ENCODE measurements around the gene OR10G4. TPM values are rescaled to one million over a fixed set of nuclear protein-coding genes. Genes with fewer than 3 reads are reported as not detected.
"Not testable (repeated sequence)": the region's sequence is repeated elsewhere in the genome, so short reads cannot be mapped to it uniquely, and the experiment has no call there.

Gene OR10G4, protein sequence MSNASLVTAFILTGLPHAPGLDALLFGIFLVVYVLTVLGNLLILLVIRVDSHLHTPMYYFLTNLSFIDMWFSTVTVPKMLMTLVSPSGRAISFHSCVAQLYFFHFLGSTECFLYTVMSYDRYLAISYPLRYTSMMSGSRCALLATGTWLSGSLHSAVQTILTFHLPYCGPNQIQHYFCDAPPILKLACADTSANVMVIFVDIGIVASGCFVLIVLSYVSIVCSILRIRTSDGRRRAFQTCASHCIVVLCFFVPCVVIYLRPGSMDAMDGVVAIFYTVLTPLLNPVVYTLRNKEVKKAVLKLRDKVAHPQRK
- total RNA-seq (2014; rRNA removed; shearing (Covaris generic)) = not detected in 2 replicates

DNA sequence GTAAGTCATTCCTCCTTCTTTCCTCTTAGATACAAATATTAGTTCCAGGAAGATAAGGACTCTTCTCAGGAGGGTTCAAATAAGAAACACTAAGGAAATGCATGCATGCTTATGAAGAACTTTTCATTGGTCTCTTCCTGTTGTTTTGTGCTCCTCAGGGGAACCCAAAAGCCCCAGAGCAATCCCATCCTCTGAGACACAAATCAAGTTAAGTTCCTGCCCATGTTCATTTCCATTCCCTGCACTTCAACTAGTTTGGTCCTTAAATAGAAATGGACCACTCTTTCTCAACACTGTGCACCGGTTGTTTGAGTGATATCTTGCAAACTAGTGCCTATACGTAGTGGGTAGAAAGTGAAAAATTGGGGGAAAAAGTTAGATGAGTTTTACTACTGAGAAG is at the start of gene OR10G4:
OR10G4 (plus strand) TSS at position 301 of the 400 bp plus-strand sequence. CDS start 2,578 bp downstream, outside the sequence.
- Histone ChIP-seq H3K36me3 (replicated peaks; ENCODE audit: control insufficient read depth, insufficient read depth, low read length) (no peaks in the 10 kb centered on the region), H3K4me3 (ENCODE audit: insufficient read depth, low read depth, low read length) (no peak within 1 kb of the TSS), H3K27me3 (ENCODE audit: control insufficient read depth, insufficient read depth, low read length) (no peaks in the 10 kb centered on the region)
- DNase-seq = no peak

DNA sequence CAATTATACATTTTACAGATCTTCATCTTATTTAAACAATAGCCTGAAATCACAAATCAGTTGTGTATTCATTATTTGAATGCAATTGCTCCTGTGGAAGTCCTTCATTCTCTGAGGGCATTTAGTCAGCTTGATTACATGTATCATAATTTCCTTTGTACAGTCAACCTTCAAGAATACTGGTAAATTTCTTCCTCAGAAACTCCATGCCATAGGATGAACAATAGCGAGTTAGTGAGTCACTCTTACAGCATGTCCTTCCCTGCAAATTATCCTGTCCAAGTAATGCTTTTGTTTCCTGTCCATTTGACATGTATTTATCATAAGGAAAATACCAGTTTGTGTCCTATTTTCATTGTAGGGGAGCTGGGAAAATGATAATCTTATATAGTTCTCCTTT is 39.0 kb upstream of the OR10G4 start:
- Histone ChIP-seq H3K36me3 (replicated peaks; ENCODE audit: control insufficient read depth, insufficient read depth, low read length) (no peaks in the 10 kb centered on the region), H3K27me3 (ENCODE audit: control insufficient read depth, insufficient read depth, low read length) (no peaks in the 10 kb centered on the region), H3K4me3 (ENCODE audit: insufficient read depth, low read depth, low read length) (no peak overlapping the region)
- DNase-seq = no peak

DNA sequence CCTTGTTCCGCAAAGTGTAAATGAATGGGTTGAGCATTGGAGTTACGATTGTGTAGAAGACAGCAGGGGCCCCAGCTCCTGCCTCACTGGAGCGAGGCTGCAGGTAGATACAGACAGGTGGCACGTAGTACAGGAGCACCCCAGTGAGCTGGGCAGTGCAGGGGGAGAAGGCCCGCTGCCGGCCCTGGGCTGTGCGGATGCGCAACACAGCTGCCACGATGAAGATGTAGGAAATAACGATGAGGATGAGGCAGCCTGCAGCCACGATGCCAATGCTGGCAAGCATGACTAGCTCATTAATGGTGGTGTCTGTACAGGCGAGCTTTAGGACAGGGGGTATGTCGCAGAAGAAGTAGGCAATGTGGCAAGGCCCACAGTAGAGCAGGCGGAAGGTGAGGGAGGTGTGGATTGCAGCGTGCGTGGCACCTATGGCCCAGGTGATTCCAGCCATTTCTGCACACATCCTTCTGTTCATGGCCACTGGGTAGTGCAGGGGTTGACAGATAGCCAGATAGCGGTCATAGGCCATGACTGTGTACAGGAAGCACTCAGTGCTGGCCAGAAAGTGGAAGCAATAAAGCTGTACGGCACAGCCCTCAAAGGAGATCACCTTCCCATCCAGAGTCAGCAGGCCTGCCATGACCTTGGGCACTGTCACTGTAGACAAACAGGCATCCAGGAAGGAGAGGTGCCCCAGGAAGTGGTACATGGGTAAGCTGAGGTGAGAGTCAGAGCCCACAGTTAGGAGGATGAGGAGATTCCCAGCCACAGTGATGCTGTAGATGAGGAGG is 35.8 kb upstream of the OR10G4 start:
- Histone ChIP-seq H3K27me3 (ENCODE audit: control insufficient read depth, insufficient read depth, low read length) (no peaks in the 10 kb centered on the region), H3K4me3 (ENCODE audit: insufficient read depth, low read depth, low read length) (no peak overlapping the region), H3K36me3 (replicated peaks; ENCODE audit: control insufficient read depth, insufficient read depth, low read length) (no peaks in the 10 kb centered on the region)
- no peak for DNase-seq

DNA sequence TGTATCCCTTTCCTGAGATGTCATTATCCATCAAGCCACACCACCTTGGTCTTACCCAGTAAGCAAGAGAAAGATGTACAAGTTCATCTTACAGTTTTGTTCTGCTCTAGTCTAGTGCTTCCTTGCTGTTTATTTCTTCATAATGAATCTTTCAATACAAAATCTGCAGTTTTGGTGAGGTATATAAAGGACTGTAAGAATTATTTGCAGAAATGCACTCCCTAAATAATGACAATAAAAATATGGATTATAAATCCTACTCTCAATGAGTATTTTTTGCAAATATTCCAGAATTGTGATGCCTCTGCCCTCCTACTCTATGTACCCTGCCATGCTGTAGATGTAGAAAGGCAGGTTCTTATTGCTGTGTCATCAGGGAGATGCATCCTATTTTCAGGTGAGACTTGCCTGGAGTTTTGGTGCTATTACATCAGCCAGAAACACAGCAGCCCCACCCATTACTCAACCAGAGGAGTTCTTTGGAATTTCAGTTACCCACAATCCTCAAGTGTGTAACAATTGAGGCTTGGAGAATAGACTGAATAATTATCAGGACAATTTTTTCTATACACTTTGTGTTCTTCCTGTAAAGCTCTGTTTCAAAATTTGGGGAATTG is 35.0 kb upstream of the OR10G4 start, which contains the start of gene OR10S1:
OR10S1 (minus strand) TSS at position 51 of the 617 bp plus-strand sequence. CDS start 117 bp downstream, outside the sequence.
- DNase-seq = no peak
- H3K27me3 ChIP-seq (ENCODE audit: control insufficient read depth, insufficient read depth, low read length) = no peaks in the 10 kb centered on the region
- no peak within 1 kb of the TSS for H3K4me3 ChIP-seq (ENCODE audit: insufficient read depth, low read depth, low read length)
- no peaks in the 10 kb centered on the region for H3K36me3 ChIP-seq (replicated peaks; ENCODE audit: control insufficient read depth, insufficient read depth, low read length)

DNA sequence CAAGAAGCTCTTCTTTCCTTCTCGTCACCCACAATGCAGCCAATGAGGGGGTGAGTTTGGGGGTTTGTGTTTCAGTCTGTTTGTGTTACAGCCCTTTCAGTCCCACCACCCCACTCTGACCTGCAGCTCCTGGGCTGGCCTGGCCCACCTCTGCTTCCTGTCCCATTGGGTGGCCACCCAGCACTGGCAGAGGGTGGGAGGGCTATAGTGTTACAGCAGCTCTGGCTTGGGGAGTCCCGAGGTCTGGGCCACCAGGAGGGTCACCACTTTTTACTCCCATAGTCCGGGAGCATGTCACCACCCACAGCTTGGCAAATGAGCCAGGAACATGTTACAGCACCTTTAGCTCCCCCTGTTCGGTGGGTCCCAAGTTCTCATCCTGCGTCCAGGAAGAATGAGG is 33.5 kb upstream of the OR10G4 start:
- Histone ChIP-seq H3K4me3 (ENCODE audit: insufficient read depth, low read depth, low read length) (no peak overlapping the region), H3K36me3 (replicated peaks; ENCODE audit: control insufficient read depth, insufficient read depth, low read length) (no peaks in the 10 kb centered on the region), H3K27me3 (ENCODE audit: control insufficient read depth, insufficient read depth, low read length) (no peaks in the 10 kb centered on the region)
- no peak for DNase-seq

DNA sequence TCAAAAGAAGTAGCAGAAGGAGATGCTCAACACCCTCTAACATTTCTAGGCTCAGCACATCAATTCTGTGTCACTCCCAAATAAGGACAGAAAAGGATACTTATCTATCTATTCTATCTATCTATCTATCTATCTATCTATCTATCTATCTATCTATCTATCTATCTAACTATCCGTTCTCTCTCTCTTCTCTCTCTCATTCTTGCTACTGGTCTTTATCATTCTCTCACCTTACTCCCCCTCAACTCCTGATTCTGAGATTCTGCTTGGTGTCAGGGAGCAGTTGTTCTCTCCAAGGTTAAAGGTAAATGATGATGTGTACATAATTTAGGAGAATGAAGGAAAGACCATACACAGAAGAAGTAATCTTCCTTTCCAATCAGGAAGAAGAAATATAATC is 17.7 kb upstream of the OR10G4 start, which contains the start of gene OR10G6:
OR10G6 (minus strand) TSS at position 43 of the 400 bp plus-strand sequence; CDS start at position 43, 0 bp downstream.
- no peak within 1 kb of the TSS for H3K4me3 ChIP-seq (ENCODE audit: insufficient read depth, low read depth, low read length)
- no peaks in the 10 kb centered on the region for H3K36me3 ChIP-seq (replicated peaks; ENCODE audit: control insufficient read depth, insufficient read depth, low read length)
- no peaks in the 10 kb centered on the region for H3K27me3 ChIP-seq (ENCODE audit: control insufficient read depth, insufficient read depth, low read length)
- DNase-seq = no peak

DNA sequence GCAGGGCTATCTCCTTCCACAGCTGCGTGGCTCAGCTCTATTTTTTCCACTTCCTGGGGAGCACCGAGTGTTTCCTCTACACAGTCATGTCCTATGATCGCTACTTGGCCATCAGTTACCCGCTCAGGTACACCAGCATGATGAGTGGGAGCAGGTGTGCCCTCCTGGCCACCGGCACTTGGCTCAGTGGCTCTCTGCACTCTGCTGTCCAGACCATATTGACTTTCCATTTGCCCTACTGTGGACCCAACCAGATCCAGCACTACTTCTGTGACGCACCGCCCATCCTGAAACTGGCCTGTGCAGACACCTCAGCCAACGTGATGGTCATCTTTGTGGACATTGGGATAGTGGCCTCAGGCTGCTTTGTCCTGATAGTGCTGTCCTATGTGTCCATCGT is 3.0 kb downstream of the OR10G4 start:
- not testable (repeated sequence) for H3K4me3 ChIP-seq (ENCODE audit: insufficient read depth, low read depth, low read length); H3K36me3 ChIP-seq (replicated peaks; ENCODE audit: control insufficient read depth, insufficient read depth, low read length); H3K27me3 ChIP-seq (ENCODE audit: control insufficient read depth, insufficient read depth, low read length); DNase-seq

DNA sequence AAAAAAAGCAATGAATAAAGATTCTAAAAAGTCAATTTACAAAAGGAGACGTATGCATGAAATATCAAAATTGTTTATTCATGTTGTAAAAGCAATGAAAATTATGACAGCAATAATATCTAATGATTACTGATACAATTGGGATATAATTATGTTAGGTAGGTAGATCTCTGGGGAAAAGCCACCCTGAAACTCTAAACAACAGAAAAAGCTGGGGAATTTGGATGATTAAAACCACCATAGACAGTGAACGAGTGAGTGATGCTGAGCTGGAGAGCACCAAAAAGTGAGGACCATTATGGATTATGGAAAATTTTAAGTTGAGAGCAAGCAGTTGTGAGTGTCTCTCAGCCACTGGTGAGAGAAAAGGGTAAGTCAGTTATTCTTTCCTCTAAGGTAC is 13.7 kb downstream of the OR10G4 start, which contains the start of gene OR10G8:
OR10G8 (plus strand) TSS at position 301 of the 400 bp plus-strand sequence. CDS start 2,825 bp downstream, outside the sequence.
- H3K27me3 ChIP-seq (ENCODE audit: control insufficient read depth, insufficient read depth, low read length) = no peaks in the 10 kb centered on the region
- H3K36me3 ChIP-seq (replicated peaks; ENCODE audit: control insufficient read depth, insufficient read depth, low read length) = no peaks in the 10 kb centered on the region
- no peak for DNase-seq
- H3K4me3 ChIP-seq (ENCODE audit: insufficient read depth, low read depth, low read length) = no peak within 1 kb of the TSS

DNA sequence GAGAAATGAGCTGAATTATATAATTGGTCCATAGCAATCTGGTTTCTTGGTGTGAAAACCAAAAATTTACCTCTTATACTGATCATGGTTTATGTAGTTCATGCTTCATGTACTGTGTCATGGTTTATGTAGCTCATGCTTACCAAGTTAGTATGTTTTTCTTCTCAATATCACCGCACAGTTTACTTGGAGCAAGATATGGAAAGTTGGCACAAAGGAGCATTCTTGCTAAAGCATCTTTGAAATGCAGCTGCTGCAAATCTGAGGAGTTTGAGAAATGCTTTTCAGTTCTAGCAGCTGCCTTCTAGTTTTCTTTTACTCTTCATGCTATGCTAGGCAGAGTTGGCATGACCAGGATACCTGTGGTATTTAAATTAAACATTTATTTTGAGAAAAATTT is 23.9 kb downstream of the OR10G4 start:
- Histone ChIP-seq H3K36me3 (replicated peaks; ENCODE audit: control insufficient read depth, insufficient read depth, low read length) (no peaks in the 10 kb centered on the region), H3K4me3 (ENCODE audit: insufficient read depth, low read depth, low read length) (no peak overlapping the region), H3K27me3 (ENCODE audit: control insufficient read depth, insufficient read depth, low read length) (no peaks in the 10 kb centered on the region)
- no peak for DNase-seq

DNA sequence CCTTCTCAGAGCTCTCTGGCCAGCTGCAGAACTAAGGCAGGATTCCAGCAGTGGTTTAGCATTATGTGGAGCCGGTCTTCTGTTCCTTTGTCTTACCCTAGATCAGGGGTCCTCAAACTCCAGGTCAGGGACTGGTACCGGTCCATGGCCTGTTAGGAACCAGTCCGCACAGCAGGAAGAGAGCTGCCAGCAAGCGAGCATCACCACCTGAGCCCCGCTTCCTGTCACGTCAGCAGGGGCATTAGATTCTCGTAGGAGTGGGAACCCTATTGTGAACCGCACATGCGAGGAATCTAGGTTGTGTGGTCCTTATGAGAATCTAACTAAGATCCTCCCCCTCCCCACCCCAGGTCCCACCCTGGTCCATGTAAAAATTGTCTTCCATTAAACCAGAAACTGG is 26.8 kb downstream of the OR10G4 start:
- DNase-seq = no peak
- Histone ChIP-seq H3K27me3 (ENCODE audit: control insufficient read depth, insufficient read depth, low read length) (no peaks in the 10 kb centered on the region), H3K36me3 (replicated peaks; ENCODE audit: control insufficient read depth, insufficient read depth, low read length) (no peaks in the 10 kb centered on the region), H3K4me3 (ENCODE audit: insufficient read depth, low read depth, low read length) (no peak overlapping the region)

DNA sequence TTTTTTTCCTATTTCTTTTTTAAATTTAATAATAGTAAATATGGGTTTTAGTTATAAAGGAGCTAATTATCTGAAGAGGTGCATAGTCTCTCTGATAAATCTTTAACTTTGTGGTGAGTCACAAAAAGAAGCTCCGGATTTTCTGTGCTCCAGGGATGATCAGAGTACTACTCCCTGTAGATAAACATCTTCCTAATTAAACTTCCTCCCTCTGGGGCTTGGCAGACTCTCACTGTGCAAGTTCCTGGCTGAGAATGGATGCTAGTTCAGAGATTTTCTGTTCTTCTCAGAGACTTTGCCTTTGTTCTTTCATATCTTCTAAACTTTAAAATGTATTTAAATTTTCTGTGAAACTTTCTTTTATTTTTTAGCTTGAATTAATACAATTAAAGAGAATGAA is 28.5 kb downstream of the OR10G4 start, which contains the start of gene OR10G7:
OR10G7 (minus strand) TSS at position 72 of the 400 bp plus-strand sequence. CDS start 2,324 bp downstream, outside the sequence.
- no peak for DNase-seq
- no peaks in the 10 kb centered on the region for H3K36me3 ChIP-seq (replicated peaks; ENCODE audit: control insufficient read depth, insufficient read depth, low read length)
- H3K4me3 ChIP-seq (ENCODE audit: insufficient read depth, low read depth, low read length) = no peak within 1 kb of the TSS
- H3K27me3 ChIP-seq (ENCODE audit: control insufficient read depth, insufficient read depth, low read length) = no peaks in the 10 kb centered on the region

DNA sequence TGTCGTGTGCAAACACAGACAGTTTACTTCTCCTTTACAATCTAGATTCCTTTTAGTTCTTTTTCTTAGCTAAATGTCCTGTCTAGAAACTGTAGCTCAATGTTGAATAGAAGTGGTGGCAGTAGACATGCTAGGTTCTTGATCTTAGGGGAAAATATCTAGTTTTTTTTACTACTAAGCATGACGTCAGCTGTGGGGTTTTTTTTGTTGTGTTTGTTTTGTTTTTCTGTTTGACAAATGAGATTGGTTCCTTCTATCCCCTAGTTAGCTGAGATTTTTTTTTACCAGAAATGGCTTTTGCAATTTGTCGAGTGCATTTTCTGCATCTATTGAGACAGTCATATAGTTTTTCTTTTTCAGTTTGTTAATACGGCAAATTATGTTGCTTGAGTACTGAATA is 30.6 kb downstream of the OR10G4 start:
- H3K36me3 ChIP-seq (replicated peaks; ENCODE audit: control insufficient read depth, insufficient read depth, low read length) = no peaks in the 10 kb centered on the region
- H3K4me3 ChIP-seq (ENCODE audit: insufficient read depth, low read depth, low read length) = no peak overlapping the region
- no peak for DNase-seq
- H3K27me3 ChIP-seq (ENCODE audit: control insufficient read depth, insufficient read depth, low read length) = no peaks in the 10 kb centered on the region

DNA sequence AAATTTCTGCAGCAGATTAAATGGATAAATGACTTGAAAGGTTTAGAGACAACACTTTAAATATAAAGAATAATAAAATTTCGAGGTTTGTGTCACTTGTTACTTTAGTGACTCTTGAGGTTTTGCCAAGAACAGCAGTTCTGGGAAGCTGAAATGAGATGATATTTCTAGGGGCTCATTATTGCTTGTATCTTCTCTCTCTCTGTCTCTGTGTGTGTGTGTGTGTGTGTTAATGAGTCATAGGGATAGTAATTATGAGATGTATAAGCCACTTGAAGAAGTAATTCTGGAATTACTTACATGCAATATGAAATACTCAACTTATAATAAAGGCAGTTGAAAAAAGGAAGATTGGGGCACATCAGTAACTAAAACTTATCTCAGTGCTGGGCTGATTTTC is 38.0 kb downstream of the OR10G4 start:
- no peaks in the 10 kb centered on the region for H3K36me3 ChIP-seq (replicated peaks; ENCODE audit: control insufficient read depth, insufficient read depth, low read length)
- DNase-seq = no peak
- no peak overlapping the region for H3K4me3 ChIP-seq (ENCODE audit: insufficient read depth, low read depth, low read length)
- H3K27me3 ChIP-seq (ENCODE audit: control insufficient read depth, insufficient read depth, low read length) = no peaks in the 10 kb centered on the region

DNA sequence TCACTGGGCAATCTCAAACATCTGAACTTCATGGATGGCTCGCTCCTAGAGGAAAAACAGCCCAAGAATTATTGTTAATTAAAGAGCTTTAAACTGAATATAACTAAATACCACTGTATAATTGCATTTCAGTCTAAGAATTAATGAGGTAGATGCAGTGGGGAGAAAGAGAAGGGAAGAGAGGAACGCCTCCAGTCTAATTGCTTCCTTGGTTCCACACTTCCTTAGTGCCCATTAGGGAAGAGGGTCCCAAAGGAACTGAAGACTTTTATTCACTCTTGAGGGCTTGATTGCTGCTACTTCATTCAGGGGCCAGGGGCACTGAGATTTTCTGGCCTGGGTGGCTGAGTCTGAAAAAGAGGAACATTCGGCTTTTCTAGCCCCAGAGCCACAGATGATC is 40.2 kb downstream of the OR10G4 start:
- H3K27me3 ChIP-seq (ENCODE audit: control insufficient read depth, insufficient read depth, low read length) = no peaks in the 10 kb centered on the region
- H3K36me3 ChIP-seq (replicated peaks; ENCODE audit: control insufficient read depth, insufficient read depth, low read length) = no peaks in the 10 kb centered on the region
- H3K4me3 ChIP-seq (ENCODE audit: insufficient read depth, low read depth, low read length) = no peak overlapping the region
- no peak for DNase-seq

Data from H7 (cell line).